ENCODE data around the gene CTSS. TPM values are rescaled to one million over a fixed set of nuclear protein-coding genes. Genes with fewer than 3 reads are reported as not detected.
"Not testable (repeated sequence)": the region's sequence is repeated elsewhere in the genome, so short reads cannot be mapped to it uniquely, and the experiment has no call there.

Gene CTSS
- total RNA-seq, 2 donors from 2014 or later, result 64.7 to 82.6 TPM

- no peak for DNase-seq (ENCODE audit: low spot score)
- Histone ChIP-seq H3K36me3 (no peaks in the 10 kb centered on the region), H3K4me1 (ENCODE audit: control insufficient read depth in 1 of 2, low read depth in 2 of 2) (no peaks in the 10 kb centered on the region), H3K4me3 (no peak overlapping the region), H3K27ac (no peak overlapping the region), H3K9me3 (no peaks in the 10 kb centered on the region), H3K27me3 (replicated peaks; ENCODE audit: insufficient read depth) (no peaks in the 10 kb centered on the region)
- no peak for TF ChIP-seq CTCF (IDR thresholded peaks at IDR 0.05)
- no peak for ATAC-seq (ENCODE audit: insufficient number of reproducible peaks, low FRiP score, low read depth)
Observed at GRCh38 chr1:150720098-150720497, 45.5 kb downstream of the CTSS start.

- Histone ChIP-seq H3K9me3 (no peaks in the 10 kb centered on the region), H3K27me3 (replicated peaks; ENCODE audit: insufficient read depth) (no peaks in the 10 kb centered on the region), H3K4me1 (ENCODE audit: control insufficient read depth in 1 of 2, low read depth in 2 of 2) (no peaks in the 10 kb centered on the region), H3K4me3 (no peak overlapping the region), H3K36me3 (no peaks in the 10 kb centered on the region), H3K27ac (no peak overlapping the region)
- DNase-seq (ENCODE audit: low spot score), result no peak
- no peak for TF ChIP-seq CTCF (IDR thresholded peaks at IDR 0.05)
- ATAC-seq (ENCODE audit: insufficient number of reproducible peaks, low FRiP score, low read depth), result no peak
Observed at GRCh38 chr1:150718225-150718891, 47.2 kb downstream of the CTSS start.

GRCh38 chr1:150709031-150709430 is 56.5 kb downstream of the CTSS start:
- H3K27me3 ChIP-seq (replicated peaks; ENCODE audit: insufficient read depth); ATAC-seq (ENCODE audit: insufficient number of reproducible peaks, low FRiP score, low read depth); H3K4me1 ChIP-seq (ENCODE audit: control insufficient read depth in 1 of 2, low read depth in 2 of 2); H3K36me3 ChIP-seq; H3K27ac ChIP-seq; DNase-seq (ENCODE audit: low spot score); H3K9me3 ChIP-seq; H3K4me3 ChIP-seq: not testable (repeated sequence)

- ATAC-seq (ENCODE audit: insufficient number of reproducible peaks, low FRiP score, low read depth) (no peak), DNase-seq (ENCODE audit: low spot score) (no peak)
- Histone ChIP-seq H3K9me3 (no peaks in the 10 kb centered on the region), H3K27ac (no peak overlapping the region), H3K4me1 (ENCODE audit: control insufficient read depth in 1 of 2, low read depth in 2 of 2) (no peaks in the 10 kb centered on the region), H3K4me3 (no peak overlapping the region), H3K36me3 (no peaks in the 10 kb centered on the region), H3K27me3 (replicated peaks; ENCODE audit: insufficient read depth) (no peaks in the 10 kb centered on the region)
- TF ChIP-seq CTCF (IDR thresholded peaks at IDR 0.05), result no peak
Observed at GRCh38 chr1:150708595-150708994, 57.0 kb downstream of the CTSS start.

- TF ChIP-seq CTCF (IDR thresholded peaks at IDR 0.05), result no peak
- DNase-seq (ENCODE audit: low spot score), result no peak
- Histone ChIP-seq H3K4me1 (ENCODE audit: control insufficient read depth in 1 of 2, low read depth in 2 of 2) (no peaks in the 10 kb centered on the region), H3K36me3 (no peaks in the 10 kb centered on the region), H3K27me3 (replicated peaks; ENCODE audit: insufficient read depth) (no peaks in the 10 kb centered on the region), H3K4me3 (no peak overlapping the region), H3K9me3 (no peaks in the 10 kb centered on the region), H3K27ac (no peak overlapping the region)
- no peak for ATAC-seq (ENCODE audit: insufficient number of reproducible peaks, low FRiP score, low read depth)
Observed at GRCh38 chr1:150706091-150706490, 59.5 kb downstream of the CTSS start.

- no peaks in the 10 kb centered on the region for H3K4me1 ChIP-seq (ENCODE audit: control insufficient read depth in 1 of 2, low read depth in 2 of 2)
- no peak for TF ChIP-seq CTCF (IDR thresholded peaks at IDR 0.05)
- no peaks in the 10 kb centered on the region for H3K27me3 ChIP-seq (replicated peaks; ENCODE audit: insufficient read depth)
- no peak overlapping the region for H3K4me3 ChIP-seq
- DNase-seq (ENCODE audit: low spot score), result no peak
- H3K9me3 ChIP-seq, result no peaks in the 10 kb centered on the region
- no peak for ATAC-seq (ENCODE audit: insufficient number of reproducible peaks, low FRiP score, low read depth)
- H3K27ac ChIP-seq, result no peak overlapping the region
- no peaks in the 10 kb centered on the region for H3K36me3 ChIP-seq
Observed at GRCh38 chr1:150703427-150703826, 62.2 kb downstream of the CTSS start.

Data from thoracic aorta (tissue), 2 donors.